Esophagus squamous epithelium (tissue), 4 donors: ENCODE results near the gene CEP295NL.

Experiments
- POLR2A ChIP-seq, 4 donors: fragments of 450-650 bp; IDR thresholded peaks; one replicate each; pipeline ENCODE4 v1.6.1; 2017; ENCODE audit warnings: antibody characterized with exemption in 4 of 4, mild to moderate bottlenecking in 4 of 4, moderate library complexity in 3 of 4
- TF ChIP-seq, protein P1 (sequence below), 6 experiments: fragments of 450-650 bp in 4 of 6; fragments of 200-600 bp in 2 of 6; sonication (generic) in 2 of 6; IDR thresholded peaks; one replicate each; pipeline ENCODE4 v1.5.1; 2016 to 2019; ENCODE audit warnings: antibody characterized with exemption in 6 of 6, mild to moderate bottlenecking in 4 of 6, moderate library complexity in 4 of 6

DNA sequence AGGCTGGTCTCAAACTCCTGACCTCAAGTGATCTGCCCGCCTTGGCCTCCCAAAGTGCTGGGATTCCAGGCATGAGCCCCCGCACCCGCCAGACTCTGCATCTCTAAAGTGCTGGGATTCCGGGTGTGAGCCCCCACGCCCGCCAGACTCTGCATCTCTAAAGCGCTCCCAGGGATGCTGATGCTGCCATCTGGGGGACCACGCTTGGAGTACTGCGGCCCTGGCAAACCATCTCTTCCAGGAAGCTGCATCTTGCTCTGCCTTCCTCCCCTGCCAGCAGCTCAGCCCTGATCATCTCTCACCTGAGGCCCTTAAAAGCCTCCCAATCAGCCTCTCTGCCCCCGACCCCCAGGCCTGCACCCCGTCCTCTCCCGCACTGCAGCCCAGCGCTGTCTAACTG is 4.1 kb downstream of the CEP295NL start:
- TF ChIP-seq, protein P1, sequence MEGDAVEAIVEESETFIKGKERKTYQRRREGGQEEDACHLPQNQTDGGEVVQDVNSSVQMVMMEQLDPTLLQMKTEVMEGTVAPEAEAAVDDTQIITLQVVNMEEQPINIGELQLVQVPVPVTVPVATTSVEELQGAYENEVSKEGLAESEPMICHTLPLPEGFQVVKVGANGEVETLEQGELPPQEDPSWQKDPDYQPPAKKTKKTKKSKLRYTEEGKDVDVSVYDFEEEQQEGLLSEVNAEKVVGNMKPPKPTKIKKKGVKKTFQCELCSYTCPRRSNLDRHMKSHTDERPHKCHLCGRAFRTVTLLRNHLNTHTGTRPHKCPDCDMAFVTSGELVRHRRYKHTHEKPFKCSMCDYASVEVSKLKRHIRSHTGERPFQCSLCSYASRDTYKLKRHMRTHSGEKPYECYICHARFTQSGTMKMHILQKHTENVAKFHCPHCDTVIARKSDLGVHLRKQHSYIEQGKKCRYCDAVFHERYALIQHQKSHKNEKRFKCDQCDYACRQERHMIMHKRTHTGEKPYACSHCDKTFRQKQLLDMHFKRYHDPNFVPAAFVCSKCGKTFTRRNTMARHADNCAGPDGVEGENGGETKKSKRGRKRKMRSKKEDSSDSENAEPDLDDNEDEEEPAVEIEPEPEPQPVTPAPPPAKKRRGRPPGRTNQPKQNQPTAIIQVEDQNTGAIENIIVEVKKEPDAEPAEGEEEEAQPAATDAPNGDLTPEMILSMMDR (IDR thresholded peaks at IDR 0.05) = no peak
- no peak for TF ChIP-seq POLR2A (IDR thresholded peaks at IDR 0.05)
